Activated effector memory CD4-positive, alpha-beta T cell treated with anti-CD3 and anti-CD28 coated beads, Interleukin-2, amount 50 U/mL, for 16 hours (primary cell): Measurements from ENCODE around the gene CELF1.
"Not testable (repeated sequence)": the region's sequence is repeated elsewhere in the genome, so short reads cannot be mapped to it uniquely, and the experiment has no call there.

Source experiments
- DNase-seq: peaks from one replicate; pipeline ENCODE4 v3.0.0-alpha.2; 2020

The CELF1 gene

DNA sequence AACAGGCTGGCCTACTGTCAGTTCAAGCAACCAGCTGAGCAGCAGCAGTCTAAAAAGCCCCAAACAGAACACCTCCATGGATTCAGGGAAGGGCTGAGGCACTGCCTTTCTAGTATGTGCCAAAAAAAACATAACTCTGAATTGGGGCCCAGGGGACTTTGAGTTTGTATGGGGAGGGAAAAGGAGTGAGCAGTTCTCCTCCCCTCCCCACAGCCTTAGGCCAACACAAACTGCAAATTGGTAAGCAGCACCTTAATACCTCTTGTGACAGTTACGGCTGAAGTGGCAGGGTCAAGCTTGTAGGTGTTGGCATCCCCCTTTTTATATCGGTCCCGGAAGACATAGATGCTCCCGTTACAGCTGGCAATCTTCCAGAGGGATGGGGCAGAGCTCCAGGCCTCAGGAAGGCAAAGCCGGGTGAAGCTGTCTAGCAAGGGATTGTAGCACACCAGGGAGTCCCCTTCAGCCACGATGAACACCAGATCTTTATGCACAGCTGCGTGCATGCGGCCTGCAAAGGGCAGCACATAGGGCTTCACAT, 19.9 kb upstream of the CELF1 start:
- no peak for DNase-seq

DNA sequence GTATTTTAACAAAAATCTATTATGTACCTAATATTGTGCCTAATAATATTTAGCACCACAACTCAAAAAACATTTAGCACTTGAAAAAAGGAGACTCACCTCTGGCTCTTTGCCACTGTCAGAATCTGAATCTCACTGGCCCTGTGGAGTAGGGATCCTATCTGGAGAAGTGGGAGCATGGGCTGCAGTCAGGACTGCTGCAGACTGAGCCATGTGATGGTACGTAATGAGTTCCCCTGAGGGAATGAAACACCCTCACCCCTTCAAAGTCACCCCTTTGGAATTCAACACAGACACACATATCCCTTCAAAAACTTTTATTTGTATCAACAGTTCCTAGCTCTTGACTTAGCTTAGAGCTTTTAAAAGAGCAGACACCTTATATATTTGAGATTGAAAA, 19.0 kb upstream of the CELF1 start:
- no peak for DNase-seq

DNA sequence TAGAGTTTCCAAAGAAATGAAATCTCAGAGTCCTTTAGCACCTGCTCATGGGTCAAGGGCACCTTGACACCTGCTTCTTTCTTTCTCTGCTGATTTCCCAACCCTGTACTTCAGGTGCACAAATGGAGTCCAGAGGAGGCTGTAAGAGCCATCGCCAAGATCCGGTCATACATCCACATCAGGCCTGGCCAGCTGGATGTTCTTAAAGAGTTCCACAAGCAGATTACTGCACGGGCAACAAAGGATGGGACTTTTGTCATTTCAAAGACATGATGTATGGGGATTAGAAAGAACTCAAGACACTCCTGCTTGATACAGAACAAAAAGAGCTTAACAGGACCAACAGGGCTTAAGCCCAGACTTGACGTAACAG, 18.4 kb upstream of the CELF1 start:
- no peak for DNase-seq

DNA sequence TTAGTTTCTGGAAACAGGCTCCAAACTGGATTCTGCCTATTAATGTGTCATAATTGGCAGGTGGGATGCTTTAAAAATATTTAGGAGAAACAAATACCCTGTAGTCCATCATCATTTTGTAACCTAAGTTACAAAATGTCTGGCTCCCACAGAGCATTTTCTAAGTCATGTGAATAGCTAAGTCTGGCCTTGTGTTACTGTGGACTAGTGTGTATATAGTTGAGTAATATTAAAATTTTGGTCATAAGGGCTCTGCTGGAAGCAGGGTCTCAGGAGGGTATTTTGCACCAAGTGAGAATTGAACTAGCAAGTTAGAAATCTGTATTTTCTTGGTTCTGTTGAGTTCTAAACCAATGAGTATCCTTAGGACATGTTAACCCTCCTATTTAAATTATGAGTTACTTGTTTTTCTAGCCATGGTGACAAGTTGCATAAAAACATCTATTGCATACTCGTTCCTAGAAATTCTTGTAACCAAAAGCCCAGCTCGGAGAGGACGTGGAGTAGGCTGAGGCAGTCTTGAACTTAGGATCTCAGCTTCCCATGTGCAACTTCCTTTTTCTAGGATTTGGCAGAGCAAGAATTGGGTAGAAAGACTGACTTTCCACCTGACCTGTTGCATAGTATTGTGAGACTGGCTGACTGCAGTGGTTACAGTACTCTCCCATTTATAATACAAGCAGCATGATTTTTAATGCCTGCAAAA, 17.9 kb upstream of the CELF1 start:
- DNase-seq: no peak

DNA sequence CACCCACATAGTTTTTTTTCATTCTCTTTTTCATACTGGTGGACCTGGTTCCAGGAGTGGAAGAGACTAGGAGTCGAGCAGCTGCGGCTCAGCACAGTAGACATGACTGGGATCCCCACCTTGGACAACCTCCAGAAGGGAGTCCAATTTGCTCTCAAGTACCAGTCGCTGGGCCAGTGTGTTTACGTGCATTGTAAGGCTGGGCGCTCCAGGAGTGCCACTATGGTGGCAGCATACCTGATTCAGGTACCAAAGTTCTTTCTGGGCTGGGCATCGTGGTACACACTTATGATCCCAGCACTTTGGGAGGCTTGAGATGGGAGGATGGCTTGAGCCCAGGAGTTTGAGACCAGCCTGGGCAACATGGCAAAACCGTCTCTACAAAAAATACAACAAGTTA, 16.7 kb upstream of the CELF1 start:
- no peak for DNase-seq

DNA sequence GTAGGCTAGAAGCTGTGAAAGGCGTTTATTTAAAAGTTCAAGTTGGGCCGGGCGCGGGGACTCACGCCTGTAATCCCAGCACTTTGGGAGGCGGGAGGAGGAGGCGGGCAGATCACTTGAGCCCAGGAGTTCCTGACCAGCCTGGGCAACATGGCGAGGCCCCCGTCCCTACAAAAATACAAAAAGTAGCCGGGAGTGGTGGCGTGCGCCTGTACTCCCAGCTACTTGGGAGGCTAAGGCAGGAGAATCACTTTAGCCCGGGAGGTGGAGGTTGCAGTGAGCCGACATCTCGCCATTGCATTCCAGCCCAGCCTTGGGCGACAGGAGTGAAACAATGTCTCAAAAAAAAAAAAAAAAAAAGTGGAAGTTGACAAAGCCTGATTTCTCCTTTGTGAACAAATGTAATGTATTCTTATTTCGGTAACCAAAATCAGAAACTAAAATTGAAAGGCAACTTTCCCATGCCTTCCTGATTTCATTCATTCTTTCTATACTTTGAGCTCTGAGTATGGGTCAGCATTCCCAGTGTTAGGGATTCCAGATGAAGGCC, 13.3 kb upstream of the CELF1 start:
- no peak for DNase-seq

DNA sequence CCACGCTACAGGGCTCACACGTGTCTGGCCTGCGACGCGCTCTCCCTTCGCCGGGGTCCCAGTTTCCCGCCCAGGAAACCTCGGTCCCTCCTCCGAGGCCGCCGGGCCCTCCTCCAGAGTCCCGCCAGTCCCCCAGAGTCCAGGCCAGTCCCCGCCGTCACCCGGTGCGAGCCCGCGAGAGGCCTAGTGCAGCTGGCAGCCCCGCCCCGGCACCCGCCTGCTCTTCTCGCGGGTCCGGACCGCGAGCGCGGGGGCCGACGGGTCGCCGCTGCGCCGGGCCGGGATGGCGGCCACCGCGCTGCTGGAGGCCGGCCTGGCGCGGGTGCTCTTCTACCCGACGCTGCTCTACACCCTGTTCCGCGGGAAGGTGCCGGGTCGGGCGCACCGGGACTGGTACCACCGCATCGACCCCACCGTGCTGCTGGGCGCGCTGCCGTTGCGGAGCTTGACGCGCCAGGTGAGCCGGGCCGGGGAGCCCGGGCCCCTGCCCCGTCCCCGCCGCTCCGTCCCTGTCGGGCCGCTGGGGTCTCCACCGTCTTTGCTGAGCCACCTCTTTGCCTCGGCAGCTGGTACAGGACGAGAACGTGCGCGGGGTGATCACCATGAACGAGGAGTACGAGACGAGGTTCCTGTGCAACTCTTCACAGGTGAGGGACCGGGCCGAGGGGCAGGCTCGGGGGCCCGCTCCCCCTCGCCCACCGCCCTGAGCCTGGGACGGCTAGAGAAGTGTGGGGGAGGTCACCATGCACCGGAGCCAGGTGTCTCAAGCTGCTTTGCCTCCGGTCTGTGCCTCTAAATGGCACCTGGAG, 12.6 kb upstream of the CELF1 start, which contains the start of gene PTPMT1:
Gene PTPMT1, plus strand, starts transcription at position 260 of the 809 bp plus-strand sequence. Its CDS starts 24 bp downstream, at position 284.
- peak; percentile 87 for DNase-seq

DNA sequence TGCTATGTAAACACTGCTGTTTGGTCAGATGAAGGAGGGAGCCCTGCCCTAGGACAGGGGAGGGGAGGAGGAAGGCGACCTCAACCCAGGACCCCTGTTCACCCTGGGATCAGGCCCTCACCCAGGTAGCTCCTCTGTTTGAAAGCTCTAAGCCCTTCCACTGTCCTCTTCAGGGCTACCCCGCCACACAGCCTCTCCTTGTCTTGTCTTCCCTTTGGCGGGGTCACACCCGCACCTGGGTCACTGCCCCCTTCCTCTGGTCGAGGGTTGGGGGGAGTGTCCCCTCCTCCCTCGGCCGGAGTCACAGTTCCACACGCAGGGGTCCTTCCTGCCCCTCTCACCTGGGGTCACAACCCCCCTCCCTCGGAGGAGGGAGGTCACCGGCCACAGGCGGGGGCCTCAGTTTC, 12.0 kb upstream of the CELF1 start:
- no peak for DNase-seq

DNA sequence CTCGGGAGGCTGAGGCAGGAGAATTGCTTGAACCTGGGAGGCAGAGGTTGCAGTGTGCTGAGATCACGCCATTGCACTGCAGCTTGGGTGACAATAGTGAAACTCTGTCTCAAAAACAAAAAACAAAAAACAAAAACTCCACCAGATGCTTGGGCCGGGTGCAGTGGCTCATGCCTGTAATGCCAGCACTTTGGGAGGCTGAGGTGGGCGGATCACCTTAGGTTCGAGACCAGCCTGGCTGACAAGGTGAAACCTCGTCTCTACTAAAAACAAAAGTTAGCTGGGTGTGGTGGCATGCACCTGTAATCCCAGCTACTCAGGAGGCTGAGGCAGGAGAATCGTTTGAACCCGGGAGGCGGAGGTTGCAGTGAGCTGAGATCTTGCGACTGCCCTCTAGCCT, 11.4 kb upstream of the CELF1 start:
- DNase-seq: peak; percentile 30

DNA sequence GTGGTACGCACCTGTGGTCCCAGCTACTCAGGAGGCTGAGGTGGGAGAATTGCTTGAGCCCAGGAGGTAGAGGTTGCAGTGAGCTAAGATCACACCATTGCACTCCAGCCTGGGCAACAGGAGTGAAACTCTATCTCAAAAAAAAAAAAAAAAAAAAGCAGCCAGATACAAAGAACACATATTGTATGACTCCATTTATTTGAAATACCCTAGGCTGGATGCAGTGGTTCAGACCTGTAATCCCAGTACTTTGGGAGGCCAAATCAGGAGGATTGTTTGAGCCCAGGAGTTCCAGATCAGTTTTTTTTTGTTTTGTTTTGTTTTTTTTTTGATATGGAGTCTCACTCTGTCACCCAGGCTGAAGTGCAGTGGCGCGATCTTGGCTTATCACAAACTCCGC, 9.5 kb upstream of the CELF1 start:
- not testable (repeated sequence) for DNase-seq

DNA sequence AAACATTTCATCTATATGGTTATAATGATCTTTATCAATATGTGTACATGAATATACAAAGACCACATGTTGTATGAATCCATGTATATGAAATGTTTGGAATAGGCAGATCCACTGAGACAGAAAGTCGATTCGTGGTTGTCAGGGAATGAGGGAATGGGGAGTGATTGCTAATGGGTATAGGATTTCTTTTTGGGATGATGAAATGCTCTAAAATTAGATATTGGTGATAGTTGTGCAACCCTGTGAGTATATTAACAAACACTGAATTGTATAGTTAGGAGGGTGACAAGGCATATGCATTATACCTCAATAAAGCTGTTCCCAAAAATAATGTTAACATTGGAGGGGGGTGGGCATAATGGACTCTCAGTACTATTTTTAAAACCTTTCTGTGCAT, 7.5 kb upstream of the CELF1 start:
- no peak for DNase-seq

DNA sequence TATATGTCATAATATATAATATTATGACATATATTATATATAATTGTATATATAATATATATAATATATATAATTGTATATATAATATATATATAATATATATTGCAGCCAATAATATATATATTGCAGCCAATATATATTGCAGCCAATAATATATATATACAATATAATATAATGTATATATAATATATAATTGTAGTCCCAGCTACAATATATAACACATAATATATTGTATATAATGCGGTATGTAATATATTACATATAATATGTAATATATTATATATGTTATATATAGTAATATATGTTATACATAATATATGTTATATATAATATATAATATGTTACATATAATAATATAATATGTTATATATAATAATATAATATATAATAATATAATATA, 5.8 kb upstream of the CELF1 start:
- no peak for DNase-seq

DNA sequence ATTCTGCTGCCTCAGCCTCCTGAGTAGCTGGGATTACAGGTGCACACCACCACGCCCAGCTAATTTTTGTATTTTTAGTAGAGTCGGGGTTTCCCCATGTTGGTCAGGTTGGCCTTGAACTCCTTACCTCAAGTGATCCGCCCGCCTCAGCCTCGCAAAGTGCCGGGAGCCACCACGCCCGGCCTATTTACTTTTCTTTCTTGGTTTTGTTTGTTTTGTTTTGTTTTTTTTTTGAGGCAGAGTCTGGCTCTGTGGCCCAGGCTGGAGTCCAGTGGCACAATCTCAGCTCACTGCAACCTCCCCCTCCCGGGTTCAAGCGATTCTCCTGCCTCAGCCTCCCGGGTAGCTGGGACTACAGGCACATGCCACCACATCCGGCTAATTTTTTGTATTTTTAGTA, 4.1 kb upstream of the CELF1 start:
- DNase-seq: not testable (repeated sequence)

DNA sequence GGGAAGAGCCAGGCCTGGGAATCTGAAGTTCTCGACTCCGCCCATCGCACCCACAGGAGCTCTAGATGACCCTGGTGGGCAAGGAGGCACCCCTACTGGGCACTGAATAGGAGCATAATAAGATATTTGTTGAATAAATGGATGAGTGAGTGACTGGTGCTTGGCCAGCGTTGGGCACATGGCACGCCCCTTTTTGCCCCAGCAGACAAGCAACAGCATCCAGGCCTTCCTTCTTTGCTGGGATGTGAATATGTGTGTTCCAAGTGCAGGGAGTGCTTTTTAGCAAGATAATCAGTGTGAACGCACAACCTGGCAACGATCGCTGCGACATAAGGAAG, 443 bp upstream of the CELF1 start:
- DNase-seq: no peak

DNA sequence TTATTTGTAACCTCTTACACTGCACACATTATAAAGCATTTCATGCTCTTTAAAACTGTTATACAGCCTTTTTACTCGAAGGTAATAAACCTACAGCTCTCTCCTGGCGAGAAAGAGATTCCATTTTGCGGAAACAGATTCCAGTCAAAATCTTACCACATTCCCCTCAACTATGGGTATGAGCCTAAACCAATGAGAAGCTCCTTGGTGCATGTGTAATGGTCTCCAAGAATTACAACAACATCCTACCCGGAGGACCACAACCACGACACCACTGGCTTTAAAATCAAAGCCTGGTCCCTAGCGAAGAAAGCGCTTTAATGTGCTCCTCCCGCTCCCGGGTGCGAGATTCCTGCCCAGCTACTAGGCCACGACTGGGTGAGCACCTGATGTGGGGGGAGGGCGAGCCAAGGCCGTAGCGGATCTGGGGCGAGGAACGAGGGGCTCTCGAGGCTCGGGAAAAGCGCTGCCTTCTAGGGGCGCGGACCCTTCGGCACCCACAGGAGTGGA, 821 bp downstream of the CELF1 start:
- DNase-seq: no peak

DNA sequence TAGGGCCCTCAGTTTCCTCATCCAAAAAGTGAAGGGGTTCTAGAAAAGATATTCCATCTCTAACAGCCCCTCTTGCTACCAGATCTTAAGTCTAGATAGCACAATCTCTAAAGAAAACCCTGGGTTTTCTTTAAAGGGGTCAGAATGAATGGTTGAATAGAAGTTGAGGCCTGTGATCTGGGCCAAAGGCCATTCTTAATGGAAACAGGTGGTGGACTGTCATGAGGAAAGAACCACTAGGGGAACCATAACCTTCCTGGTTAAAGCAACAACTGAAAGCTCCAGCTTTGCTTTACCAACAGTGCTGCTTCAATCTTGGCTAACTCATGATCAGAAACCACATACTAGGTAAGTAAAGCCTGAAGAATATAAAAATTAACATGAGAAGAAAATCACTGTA, 1.8 kb downstream of the CELF1 start:
- no peak for DNase-seq

DNA sequence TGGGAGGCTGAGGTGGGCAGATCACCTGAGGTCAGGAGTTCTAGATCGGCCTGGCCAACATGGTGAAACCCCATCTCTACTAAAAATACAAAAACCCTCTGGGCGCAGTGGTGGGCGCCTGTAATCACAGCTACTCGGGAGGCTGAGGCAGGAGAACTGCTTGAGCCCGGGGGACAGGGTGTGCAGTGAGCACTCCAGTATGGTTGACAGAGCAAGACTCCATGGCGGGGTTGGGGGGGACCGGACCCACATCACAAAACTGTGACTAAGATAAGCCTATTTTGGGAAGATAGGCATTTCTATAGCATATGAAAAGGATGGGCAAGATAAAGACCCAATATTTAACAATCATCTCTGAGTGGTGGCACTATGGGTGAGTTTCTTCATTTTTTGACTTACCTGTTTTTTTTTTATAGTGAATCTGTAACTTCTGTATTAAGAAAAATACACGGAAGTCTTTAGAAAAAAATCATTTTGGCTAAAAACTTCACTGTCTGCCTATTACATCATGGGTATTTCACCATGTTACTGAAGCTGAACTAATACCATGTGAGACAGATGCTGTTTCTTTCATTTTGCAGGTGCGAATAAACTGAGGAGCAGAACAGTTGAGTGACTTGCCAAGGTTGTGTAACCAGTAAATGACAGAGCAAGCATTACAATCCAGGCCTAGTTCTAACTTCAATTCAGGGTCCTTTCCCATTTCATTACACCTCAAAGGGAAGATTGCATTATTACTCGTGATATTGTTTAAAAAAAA, 2.5 kb downstream of the CELF1 start:
- DNase-seq: peak; percentile 61

DNA sequence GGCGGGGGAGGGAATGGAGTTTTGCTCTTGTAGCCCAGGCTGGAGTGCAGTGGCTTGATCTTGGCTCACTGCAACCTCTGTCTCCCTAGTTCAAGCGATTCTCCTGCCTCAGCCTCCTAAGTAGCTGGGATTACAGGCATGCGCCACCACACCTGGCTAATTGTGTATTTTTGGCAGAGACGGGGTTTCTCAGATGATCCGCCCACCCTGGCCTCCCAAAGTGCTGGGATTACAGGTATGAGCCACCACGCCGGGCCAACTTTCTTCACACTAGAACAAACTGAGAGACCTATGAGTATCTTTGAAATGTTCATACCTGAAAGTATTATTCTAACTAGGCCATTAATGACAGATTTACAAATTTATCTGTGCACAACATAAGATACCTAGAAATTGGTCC, 6.7 kb downstream of the CELF1 start:
- DNase-seq: peak; percentile 33

DNA sequence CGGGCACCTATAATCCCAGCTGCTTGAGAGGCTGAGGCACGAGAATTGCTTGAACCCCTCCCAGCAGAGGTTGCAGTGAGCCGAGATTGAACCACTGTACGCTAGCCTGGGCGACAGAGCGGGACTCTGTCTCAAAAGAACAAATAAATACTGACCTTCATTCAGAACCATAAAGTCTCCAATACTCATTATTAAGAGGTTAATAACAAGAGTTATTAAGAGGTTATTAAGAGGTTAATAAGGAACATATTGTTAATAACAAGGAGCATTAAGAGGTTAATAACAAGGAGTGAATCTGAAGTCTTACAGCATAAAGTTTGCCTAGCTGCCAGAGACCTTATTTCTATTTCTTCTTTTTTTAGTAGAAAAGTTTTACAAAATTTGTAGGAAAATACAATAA, 7.6 kb downstream of the CELF1 start:
- peak; percentile 31 for DNase-seq

DNA sequence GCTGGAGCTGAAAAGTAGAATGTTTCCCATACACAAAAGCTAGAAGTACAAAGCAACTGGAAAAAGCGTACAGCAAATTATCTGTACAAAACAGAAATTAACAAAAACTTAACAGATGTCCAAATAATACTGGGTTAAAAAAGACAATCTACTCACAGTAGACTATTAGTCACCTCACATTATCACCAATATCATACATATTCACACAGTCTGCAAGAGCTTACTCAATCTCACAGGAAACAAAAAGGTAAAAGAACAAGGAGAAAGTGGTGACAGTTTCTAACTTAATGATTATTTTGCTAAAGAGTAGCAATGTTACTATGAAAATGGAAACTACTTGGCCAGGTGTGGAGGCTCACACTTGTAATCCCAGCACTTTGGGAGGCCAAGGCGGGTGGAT, 11.9 kb downstream of the CELF1 start:
- no peak for DNase-seq

DNA sequence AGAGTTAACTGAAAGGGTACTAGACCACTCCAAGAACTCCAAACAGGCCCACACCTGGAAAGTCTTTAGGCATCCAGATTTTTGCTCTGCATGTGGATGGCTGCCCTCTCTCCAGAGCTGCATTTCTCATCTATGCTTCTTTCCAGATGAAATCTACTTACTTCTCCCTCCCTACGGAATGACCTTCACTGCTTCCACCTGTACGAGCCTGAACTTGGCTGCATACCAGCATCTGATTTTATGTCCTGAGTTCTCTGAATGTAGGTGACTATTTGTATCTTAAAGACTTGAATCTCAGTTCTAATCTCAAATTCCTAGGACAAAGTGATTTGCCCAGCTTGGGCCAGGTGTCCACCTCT, 13.3 kb downstream of the CELF1 start:
- no peak for DNase-seq

DNA sequence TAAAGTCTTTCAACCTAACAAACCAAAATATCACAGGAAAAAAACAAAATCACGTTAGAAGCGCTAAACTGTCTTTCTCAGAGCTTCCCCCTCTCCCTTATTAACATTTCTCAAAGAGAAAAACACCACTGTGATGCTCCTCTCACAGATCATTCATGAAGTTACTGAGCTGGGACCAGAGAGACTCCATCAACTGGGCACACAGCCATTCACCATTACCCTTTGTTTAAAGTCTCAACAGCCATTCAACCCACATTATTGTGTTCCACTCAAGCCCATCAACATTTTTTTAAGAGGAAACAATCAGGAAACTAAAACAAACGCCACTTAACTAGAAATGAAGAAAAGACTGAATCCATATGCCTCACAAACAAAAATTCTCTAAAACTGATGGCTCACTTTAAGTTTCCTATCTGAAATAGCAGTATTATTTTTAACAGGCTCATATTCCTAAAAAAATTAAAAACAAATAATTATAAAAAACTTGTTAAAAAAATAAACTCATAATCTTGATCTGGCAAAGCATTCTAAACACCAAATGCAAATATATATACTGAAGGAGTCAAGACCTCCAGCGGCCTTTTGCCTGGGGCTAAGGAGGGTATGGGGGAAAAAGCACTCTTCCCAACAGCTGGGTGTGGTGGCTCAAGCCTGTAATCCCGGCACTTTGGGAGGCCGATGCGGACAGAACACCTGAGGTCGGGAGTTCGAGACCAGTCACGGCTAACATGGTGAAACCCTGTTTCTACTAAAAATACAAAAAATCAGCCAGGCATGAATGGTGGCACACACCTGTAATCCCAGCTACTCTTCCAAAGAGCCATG, 14.0 kb downstream of the CELF1 start:
- DNase-seq: peak; percentile 38
